CD4-positive, alpha-beta T cell (primary cell): ENCODE measurements around the gene PADI1. TPM values are rescaled to one million over a fixed set of nuclear protein-coding genes. Genes with fewer than 3 reads are reported as not detected.

Experiments used
- ATAC-seq: fragments of 200-7000 bp; cut with Tn5 transposase; one replicate; pipeline ENCODE4 v1.10.0; 2022; ENCODE audit warnings: mild to moderate bottlenecking; ENCODE audit not compliant: poor library complexity
- CTCF ChIA-PET: fragments of 350-600 bp; sonication (Branson Sonifier 250); formaldehyde crosslinking; loops from one replicate; lab custom pipeline; 2021; ENCODE audit warnings: antibody characterized with exemption, inconsistent platforms; lab: Charles Lee
- POLR2A ChIA-PET: fragments of 350-600 bp; sonication (Branson Sonifier 250); formaldehyde crosslinking; loops from one replicate; lab custom pipeline; 2021; ENCODE audit warnings: antibody characterized with exemption, inconsistent platforms; lab: Charles Lee
- DNase-seq, 14 experiments: peaks; one replicate each; pipeline ENCODE4 v3.0.0-alpha.2; 2013 to 2020; ENCODE audit warnings: mixed read lengths in 2 of 14
- H3K27ac ChIP-seq, 2 donors: one replicate each; pipeline versions ENCODE4 v1.5.1 to v1.7.0; 2013; ENCODE audit warnings: low read length in 2 of 2, low read depth in 1 of 2, mild to moderate bottlenecking in 1 of 2
- H3K27me3 ChIP-seq, 2 experiments: 1 replicate in 1 of 2; 2 replicates in 1 of 2; pipeline versions ENCODE4 v1.6.1 to v1.7.0; 2013; ENCODE audit warnings: low read length in 2 of 2, control low read depth in 1 of 2, mild to moderate bottlenecking in 1 of 2, moderate library complexity in 1 of 2; ENCODE audit not compliant: insufficient read depth in 2 of 2, control insufficient read depth in 1 of 2
- H3K36me3 ChIP-seq: one replicate; pipeline ENCODE4 v1.6.1; 2013; ENCODE audit warnings: low read length, control low read depth; ENCODE audit not compliant: insufficient read depth
- H3K4me1 ChIP-seq: one replicate; pipeline ENCODE4 v1.6.1; 2013; ENCODE audit warnings: low read length, control low read depth; ENCODE audit not compliant: insufficient read depth
- H3K4me3 ChIP-seq: one replicate; pipeline ENCODE4 v1.5.1; 2013; ENCODE audit warnings: mild to moderate bottlenecking, low read length, moderate library complexity
- H3K9me3 ChIP-seq, 2 experiments: 1 replicate in 1 of 2; 2 replicates in 1 of 2; pipeline versions ENCODE4 v1.6.1 to v1.7.0; 2013; ENCODE audit warnings: low read length in 2 of 2, mild to moderate bottlenecking in 2 of 2, control low read depth in 1 of 2, moderate library complexity in 1 of 2; ENCODE audit not compliant: control insufficient read depth in 1 of 2, insufficient read depth in 1 of 2
- H3K27ac Mint-ChIP-seq: one replicate; pipeline ENCODE4 v1.8.0; 2020; ENCODE audit warnings: mixed read lengths
- H3K27me3 Mint-ChIP-seq: one replicate; pipeline ENCODE4 v1.8.0; 2021; ENCODE audit warnings: mixed read lengths
- H3K36me3 Mint-ChIP-seq: one replicate; pipeline ENCODE4 v1.8.0; 2021; ENCODE audit warnings: low read depth, mixed read lengths
- H3K4me1 Mint-ChIP-seq: one replicate; pipeline ENCODE4 v1.8.0; 2021; ENCODE audit warnings: low read depth, mixed read lengths
- H3K4me3 Mint-ChIP-seq: one replicate; pipeline ENCODE4 v1.8.0; 2020; ENCODE audit warnings: mild to moderate bottlenecking, mixed read lengths
- H3K9me3 Mint-ChIP-seq: one replicate; pipeline ENCODE4 v1.8.0; 2020; ENCODE audit warnings: mixed read lengths
- intact Hi-C, 2 experiments: fragments of 100-400 bp; cut with DNase I in 1 of 2; cut with micrococcal nuclease in 1 of 2; formaldehyde crosslinking; loops; one replicate each; pipeline versions ENCODE4 v1.15.1 to v1.9.0; 2023 to 2025; cut with DNase I, micrococcal nuclease
- total RNA-seq, 174 experiments: library from RNA in 2 of 174; stranded (reverse) in 2 of 174; gene quantifications; one replicate each; pipeline ENCODE4 v1.2.3 and lab custom pipeline; 2021 to 2026
- TF ChIP-seq, protein P1 (sequence below): fragments of 200-600 bp; IDR thresholded peaks from one replicate; pipeline ENCODE4 v1.8.0; 2022; ENCODE audit warnings: antibody characterized with exemption, mild to moderate bottlenecking

PADI1 gene
- total RNA-seq, 2 experiments from 2014 or later, result not detected

DNA sequence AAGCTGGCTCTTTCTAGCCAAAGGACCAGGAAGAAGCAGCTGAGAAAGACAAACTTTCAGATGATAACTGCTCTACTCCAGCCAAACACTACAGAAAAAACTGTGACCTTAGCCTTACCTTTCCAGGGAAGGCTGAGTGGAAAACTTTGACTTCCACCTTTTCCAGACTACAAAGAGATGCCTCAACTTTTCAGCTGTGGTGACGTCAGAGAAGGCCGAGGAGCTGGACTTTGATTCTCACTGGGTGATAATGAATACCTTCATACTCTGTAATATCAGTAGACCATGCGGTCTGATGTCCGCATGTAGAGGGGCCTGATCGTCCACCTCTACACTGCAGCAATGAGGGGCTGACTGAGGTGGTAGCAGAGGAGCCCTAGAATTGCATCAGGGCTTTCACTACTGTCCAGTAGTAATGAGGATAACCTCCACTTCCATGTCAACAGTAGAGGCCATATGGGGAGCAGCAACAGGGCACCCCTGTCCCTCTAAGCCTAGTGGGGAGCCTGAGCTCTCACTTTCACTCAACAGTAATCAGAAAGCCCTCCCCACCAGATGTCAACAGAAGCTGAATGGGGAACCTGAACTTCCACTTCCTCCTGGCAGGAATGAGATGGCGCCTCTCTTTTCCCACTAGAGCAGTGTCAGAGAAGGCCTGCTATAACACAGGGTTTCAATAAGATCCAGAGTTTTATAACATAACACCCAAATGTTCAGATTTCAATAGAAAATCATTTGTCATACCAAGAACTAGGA lies 28.4 kb upstream of the PADI1 start:
- H3K36me3 ChIP-seq, result no peaks in the 10 kb centered on the region
- H3K4me3 ChIP-seq, result no peak overlapping the region
- Mint-ChIP-seq H3K27ac (no peak overlapping the region), H3K9me3 (peaks cover 1% of the 10 kb centered on the region), H3K4me3 (no peak overlapping the region), H3K36me3 (no peaks in the 10 kb centered on the region), H3K27me3 (no peaks in the 10 kb centered on the region), H3K4me1 (peaks cover 26% of the 10 kb centered on the region)
- no peak for DNase-seq
- intact Hi-C loops, result no loop called here
- POLR2A ChIA-PET, result no interaction called here
- CTCF ChIA-PET, result no interaction called here
- H3K4me1 ChIP-seq, result no peaks in the 10 kb centered on the region
- H3K27me3 ChIP-seq, result peaks cover 0 to 4% of the 10 kb centered on the region in 2 experiments
- ATAC-seq, result no peak
- TF ChIP-seq, protein P1, sequence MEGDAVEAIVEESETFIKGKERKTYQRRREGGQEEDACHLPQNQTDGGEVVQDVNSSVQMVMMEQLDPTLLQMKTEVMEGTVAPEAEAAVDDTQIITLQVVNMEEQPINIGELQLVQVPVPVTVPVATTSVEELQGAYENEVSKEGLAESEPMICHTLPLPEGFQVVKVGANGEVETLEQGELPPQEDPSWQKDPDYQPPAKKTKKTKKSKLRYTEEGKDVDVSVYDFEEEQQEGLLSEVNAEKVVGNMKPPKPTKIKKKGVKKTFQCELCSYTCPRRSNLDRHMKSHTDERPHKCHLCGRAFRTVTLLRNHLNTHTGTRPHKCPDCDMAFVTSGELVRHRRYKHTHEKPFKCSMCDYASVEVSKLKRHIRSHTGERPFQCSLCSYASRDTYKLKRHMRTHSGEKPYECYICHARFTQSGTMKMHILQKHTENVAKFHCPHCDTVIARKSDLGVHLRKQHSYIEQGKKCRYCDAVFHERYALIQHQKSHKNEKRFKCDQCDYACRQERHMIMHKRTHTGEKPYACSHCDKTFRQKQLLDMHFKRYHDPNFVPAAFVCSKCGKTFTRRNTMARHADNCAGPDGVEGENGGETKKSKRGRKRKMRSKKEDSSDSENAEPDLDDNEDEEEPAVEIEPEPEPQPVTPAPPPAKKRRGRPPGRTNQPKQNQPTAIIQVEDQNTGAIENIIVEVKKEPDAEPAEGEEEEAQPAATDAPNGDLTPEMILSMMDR, result no peak
- no peak overlapping the region for H3K27ac ChIP-seq
- no peaks in the 10 kb centered on the region for H3K9me3 ChIP-seq

DNA sequence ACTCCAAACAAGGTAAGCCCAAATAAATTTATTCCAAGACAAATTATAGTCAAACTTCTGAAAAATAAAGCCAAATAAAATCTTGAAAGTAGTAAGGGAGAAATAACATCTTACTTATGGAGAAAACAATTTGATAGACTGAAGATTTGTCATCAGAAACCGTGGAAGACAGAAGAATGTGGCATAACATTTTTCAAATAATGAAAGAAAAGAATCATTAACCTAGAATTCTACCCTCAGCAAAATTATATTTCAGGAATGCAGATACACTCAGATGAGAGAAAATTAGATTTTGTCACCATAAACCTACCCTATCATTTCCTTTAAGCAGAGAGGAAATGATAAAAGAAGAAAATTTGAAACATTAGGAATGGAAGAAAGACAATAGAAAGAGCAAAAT lies 27.3 kb upstream of the PADI1 start:
- no peak for ATAC-seq
- no peaks in the 10 kb centered on the region for H3K9me3 ChIP-seq
- Mint-ChIP-seq H3K9me3 (peaks cover 1% of the 10 kb centered on the region), H3K27me3 (no peaks in the 10 kb centered on the region), H3K4me1 (peaks cover 35% of the 10 kb centered on the region), H3K36me3 (no peaks in the 10 kb centered on the region), H3K4me3 (no peak overlapping the region), H3K27ac (no peak overlapping the region)
- no peak overlapping the region for H3K4me3 ChIP-seq
- intact Hi-C loops, result no loop called here
- H3K4me1 ChIP-seq, result peaks cover 10% of the 10 kb centered on the region
- POLR2A ChIA-PET, result no interaction called here
- H3K36me3 ChIP-seq, result no peaks in the 10 kb centered on the region
- DNase-seq, result no peak
- no peak overlapping the region for H3K27ac ChIP-seq
- CTCF ChIA-PET, result no interaction called here
- peaks cover 0 to 4% of the 10 kb centered on the region in 2 experiments for H3K27me3 ChIP-seq
- TF ChIP-seq, protein P1, result no peak

DNA sequence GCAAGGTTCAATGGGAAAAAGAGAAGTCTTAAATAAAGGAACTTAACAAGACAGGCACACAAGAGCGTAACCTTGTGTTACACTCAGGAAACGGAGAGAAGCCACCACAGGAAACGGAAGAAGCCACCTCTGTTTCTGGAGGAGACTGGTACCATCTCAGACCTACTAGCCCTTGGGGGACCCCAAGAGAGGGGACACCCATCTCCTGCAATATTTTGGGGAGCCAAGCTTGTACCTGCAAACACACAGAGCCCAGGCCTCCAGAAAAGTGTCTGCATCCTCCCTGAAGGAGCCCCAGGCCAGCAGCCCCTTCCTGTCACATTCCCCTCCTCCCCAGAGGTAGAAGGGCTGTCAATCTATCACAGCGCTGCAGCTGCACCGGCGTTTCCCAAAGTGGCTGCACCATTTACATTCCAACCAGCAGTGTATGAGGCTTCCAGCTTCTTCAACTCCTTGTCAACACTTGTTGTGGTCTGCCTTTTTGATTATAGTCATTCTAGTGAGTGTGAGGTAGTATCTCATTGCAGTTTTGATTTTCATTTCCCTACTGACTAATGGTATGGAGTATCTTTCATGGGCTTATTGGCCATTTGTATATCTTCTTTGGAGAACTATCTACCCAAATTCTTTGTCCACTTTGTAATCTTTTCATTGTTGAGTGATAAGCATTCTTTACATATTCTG lies 23.0 kb upstream of the PADI1 start:
- H3K4me1 Mint-ChIP-seq, result peaks cover 59% of the 10 kb centered on the region

More for the DNA sequence above, 23.0 kb upstream of the PADI1 start:
- TF ChIP-seq, protein P1, result no peak
- ChIA-PET POLR2A (no interaction called here), CTCF (no interaction called here)
- H3K4me3 ChIP-seq, result no peak overlapping the region
- no peaks in the 10 kb centered on the region for H3K36me3 Mint-ChIP-seq
- intact Hi-C loops, result no loop called here
- H3K36me3 ChIP-seq, result no peaks in the 10 kb centered on the region
- H3K9me3 Mint-ChIP-seq, result peaks cover 1% of the 10 kb centered on the region
- H3K9me3 ChIP-seq, result no peaks in the 10 kb centered on the region
- H3K27ac ChIP-seq, result peak overlapping the region in 1 of 2 donors; percentile 35
- DNase-seq (peak in 5 of 14 experiments; percentile 3 to 51 (median 34)), ATAC-seq (peak; percentile 59)
- peaks cover 0 to 3% of the 10 kb centered on the region in 2 experiments for H3K27me3 ChIP-seq
- peak overlapping the region; percentile 23 for H3K4me3 Mint-ChIP-seq
- H3K27me3 Mint-ChIP-seq, result no peaks in the 10 kb centered on the region
- peaks cover 47% of the 10 kb centered on the region for H3K4me1 ChIP-seq
- H3K27ac Mint-ChIP-seq, result peak overlapping the region; percentile 75
